ENCODE data around the gene TRIM63. TPM values are rescaled to one million over a fixed set of nuclear protein-coding genes. Genes with fewer than 3 reads are reported as not detected.

Gene TRIM63
- polyA plus RNA-seq, 3 donors: 0.09 TPM; not detected in 2

DNA sequence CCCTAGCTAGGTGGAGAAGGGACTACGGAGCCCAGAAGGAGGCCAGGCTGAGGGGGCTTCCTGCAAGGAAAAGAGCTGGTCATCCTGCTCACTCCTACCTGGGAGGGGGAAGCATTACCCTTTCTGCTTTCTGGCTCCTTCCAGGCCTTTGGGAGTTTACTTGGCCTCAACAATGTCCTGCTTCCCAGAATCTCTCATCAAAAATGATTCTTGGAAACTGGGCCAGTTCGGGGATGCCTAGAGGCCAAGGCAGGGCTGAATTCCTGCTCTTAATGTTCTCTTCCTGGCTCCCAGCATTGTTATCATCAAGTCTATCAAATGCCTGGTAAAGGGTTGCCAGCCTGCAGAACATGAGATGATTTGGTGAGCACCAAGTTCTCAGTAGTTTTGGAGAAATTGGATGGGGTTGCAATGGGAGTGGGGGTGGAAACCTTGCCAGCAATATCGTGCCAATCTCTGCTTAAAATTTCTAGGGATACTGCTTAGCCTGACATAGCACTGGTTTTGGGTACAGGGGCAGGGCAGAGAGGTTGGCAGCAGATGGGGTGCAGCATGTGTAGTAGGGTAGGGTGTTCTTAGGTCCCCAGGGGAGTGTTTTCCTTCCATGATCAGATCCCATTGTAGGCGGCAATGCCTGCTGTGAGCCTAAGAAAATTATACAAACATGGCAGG lies 61.9 kb downstream of the TRIM63 start:
- H3K9me3 Mint-ChIP-seq: no peaks in the 10 kb centered on the region
- Histone ChIP-seq H3K27ac (ENCODE audit: low read depth in 1 of 2, low read length in 2 of 2) (no peak overlapping the region), H3K9ac (ENCODE audit: insufficient read depth, low read length, poor library complexity, severe bottlenecking) (no peak overlapping the region), H3K4me1 (ENCODE audit: control insufficient read depth in 1 of 2, insufficient read depth in 2 of 2, low read length in 2 of 2) (peaks cover 15 to 16% of the 10 kb centered on the region in 2 donors), H4K20me1 (ENCODE audit: insufficient read depth, low read length) (no peaks in the 10 kb centered on the region), H2AFZ (ENCODE audit: insufficient read depth, low read depth, low read length, poor library complexity, severe bottlenecking) (no peak overlapping the region), H3K9me3 (replicated peaks in 1 of 2; ENCODE audit: control insufficient read depth in 1 of 2, insufficient read depth in 1 of 2, low read length in 2 of 2) (no peaks in the 10 kb centered on the region), H3K79me2 (ENCODE audit: insufficient read depth, low read length) (no peaks in the 10 kb centered on the region), H3K4me2 (replicated peaks; ENCODE audit: extremely low read depth, low read length, poor library complexity, severe bottlenecking) (no peak overlapping the region), H3K4me3 (replicated peaks in 1 of 3; ENCODE audit: low read depth in 2 of 3, low read length in 3 of 3) (no peak overlapping the region), H3K36me3 (replicated peaks in 1 of 2; ENCODE audit: control insufficient read depth in 1 of 2, insufficient read depth in 2 of 2, low read length in 2 of 2) (no peaks in the 10 kb centered on the region), H3K27me3 (ENCODE audit: control insufficient read depth in 2 of 2, insufficient read depth in 2 of 2, low read length in 2 of 2) (no peaks in the 10 kb centered on the region)
- no peaks in the 10 kb centered on the region for H3K36me3 Mint-ChIP-seq
- DNase-seq: no peak
- WGBS (ENCODE audit: insufficient coverage): 86% methylated on average over 4 of the region's 4 CpGs
- peaks cover 1 to 5% (median 2%) of the 10 kb centered on the region in 3 donors for H3K27me3 Mint-ChIP-seq (ENCODE audit: low read depth in 3 of 3)
- TF ChIP-seq, protein P1, sequence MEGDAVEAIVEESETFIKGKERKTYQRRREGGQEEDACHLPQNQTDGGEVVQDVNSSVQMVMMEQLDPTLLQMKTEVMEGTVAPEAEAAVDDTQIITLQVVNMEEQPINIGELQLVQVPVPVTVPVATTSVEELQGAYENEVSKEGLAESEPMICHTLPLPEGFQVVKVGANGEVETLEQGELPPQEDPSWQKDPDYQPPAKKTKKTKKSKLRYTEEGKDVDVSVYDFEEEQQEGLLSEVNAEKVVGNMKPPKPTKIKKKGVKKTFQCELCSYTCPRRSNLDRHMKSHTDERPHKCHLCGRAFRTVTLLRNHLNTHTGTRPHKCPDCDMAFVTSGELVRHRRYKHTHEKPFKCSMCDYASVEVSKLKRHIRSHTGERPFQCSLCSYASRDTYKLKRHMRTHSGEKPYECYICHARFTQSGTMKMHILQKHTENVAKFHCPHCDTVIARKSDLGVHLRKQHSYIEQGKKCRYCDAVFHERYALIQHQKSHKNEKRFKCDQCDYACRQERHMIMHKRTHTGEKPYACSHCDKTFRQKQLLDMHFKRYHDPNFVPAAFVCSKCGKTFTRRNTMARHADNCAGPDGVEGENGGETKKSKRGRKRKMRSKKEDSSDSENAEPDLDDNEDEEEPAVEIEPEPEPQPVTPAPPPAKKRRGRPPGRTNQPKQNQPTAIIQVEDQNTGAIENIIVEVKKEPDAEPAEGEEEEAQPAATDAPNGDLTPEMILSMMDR (IDR thresholded peaks at IDR 0.05): no peak
- no peak overlapping the region for H3K4me3 Mint-ChIP-seq
- no peak overlapping the region for H3K27ac Mint-ChIP-seq
- H3K4me1 Mint-ChIP-seq: peaks cover 19% of the 10 kb centered on the region
- intact Hi-C loops (cut with micrococcal nuclease): no loop called here

DNA sequence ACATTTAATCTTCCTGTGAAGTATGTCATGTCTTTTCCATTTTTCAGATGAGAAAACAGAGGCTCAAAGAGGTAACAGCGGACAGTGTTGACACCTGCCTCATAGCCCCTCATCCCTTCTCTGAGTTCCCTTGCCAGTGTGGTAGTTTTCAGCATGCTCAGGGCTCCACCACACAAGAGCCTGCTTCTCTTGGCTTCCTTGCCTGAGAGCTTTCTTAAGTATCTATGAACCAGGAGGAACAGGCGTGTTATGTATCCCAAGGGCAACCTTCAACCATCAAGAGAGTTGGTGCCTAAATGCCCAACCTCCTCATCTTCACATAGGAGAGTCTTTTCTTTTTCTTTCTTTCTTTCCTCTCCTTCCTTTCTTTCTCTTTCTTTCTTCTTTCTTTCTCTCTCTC lies 63.7 kb downstream of the TRIM63 start:
- intact Hi-C loops (cut with micrococcal nuclease): no loop called here
- Mint-ChIP-seq H3K36me3 (no peaks in the 10 kb centered on the region), H3K4me3 (no peak overlapping the region), H3K27ac (peak overlapping the region in 1 of 7 donors; percentile 50), H3K27me3 (ENCODE audit: low read depth in 3 of 3) (peaks cover 0 to 5% (median 2%) of the 10 kb centered on the region in 3 donors), H3K4me1 (peaks cover 19% of the 10 kb centered on the region), H3K9me3 (no peaks in the 10 kb centered on the region)
- Histone ChIP-seq H3K9ac (ENCODE audit: insufficient read depth, low read length, poor library complexity, severe bottlenecking) (no peak overlapping the region), H4K20me1 (ENCODE audit: insufficient read depth, low read length) (no peaks in the 10 kb centered on the region), H3K4me1 (ENCODE audit: control insufficient read depth in 1 of 2, insufficient read depth in 2 of 2, low read length in 2 of 2) (peaks cover 15 to 16% of the 10 kb centered on the region in 2 donors), H3K27me3 (ENCODE audit: control insufficient read depth in 2 of 2, insufficient read depth in 2 of 2, low read length in 2 of 2) (no peaks in the 10 kb centered on the region), H3K9me3 (replicated peaks in 1 of 2; ENCODE audit: control insufficient read depth in 1 of 2, insufficient read depth in 1 of 2, low read length in 2 of 2) (no peaks in the 10 kb centered on the region), H3K36me3 (replicated peaks in 1 of 2; ENCODE audit: control insufficient read depth in 1 of 2, insufficient read depth in 2 of 2, low read length in 2 of 2) (no peaks in the 10 kb centered on the region), H3K27ac (ENCODE audit: low read depth in 1 of 2, low read length in 2 of 2) (no peak overlapping the region), H3K4me2 (replicated peaks; ENCODE audit: extremely low read depth, low read length, poor library complexity, severe bottlenecking) (peak overlapping the region; percentile 19), H2AFZ (ENCODE audit: insufficient read depth, low read depth, low read length, poor library complexity, severe bottlenecking) (no peak overlapping the region), H3K4me3 (replicated peaks in 1 of 3; ENCODE audit: low read depth in 2 of 3, low read length in 3 of 3) (no peak overlapping the region), H3K79me2 (ENCODE audit: insufficient read depth, low read length) (no peaks in the 10 kb centered on the region)
- no peak for DNase-seq
- 70% methylated on average over 2 of the region's 2 CpGs for WGBS (ENCODE audit: insufficient coverage)
- TF ChIP-seq, protein P1 (IDR thresholded peaks at IDR 0.05): no peak
